B cell (primary cell): ENCODE measurements around the gene ATP10A. TPM values are rescaled to one million over a fixed set of nuclear protein-coding genes. Genes with fewer than 3 reads are reported as not detected.

ENCODE experiments used
- ATAC-seq: fragments of 200-7000 bp; cut with Tn5 transposase; one replicate; pipeline ENCODE4 v1.10.0; 2021; ENCODE audit warnings: low read depth, mild to moderate bottlenecking, moderate number of reproducible peaks, moderate library complexity
- CTCF ChIA-PET: fragments of 350-600 bp; sonication (Branson Sonifier 250); formaldehyde crosslinking; loops from one replicate; lab custom pipeline; 2021; ENCODE audit warnings: antibody characterized with exemption, inconsistent platforms; lab: Charles Lee
- POLR2A ChIA-PET: fragments of 350-600 bp; sonication (Branson Sonifier 250); formaldehyde crosslinking; loops from one replicate; lab custom pipeline; 2021; ENCODE audit warnings: antibody characterized with exemption; lab: Charles Lee
- DNase-seq: peaks from one replicate; pipeline ENCODE4 v3.0.0; 2013
- H2AFZ ChIP-seq: 2 replicates; pipeline ENCODE4 v1.6.1; 2012; ENCODE audit warnings: mild to moderate bottlenecking, low read depth, low read length; ENCODE audit not compliant: insufficient read depth, poor library complexity, severe bottlenecking
- H3K27ac ChIP-seq, 2 donors: 1 replicate in 1 of 2; 2 replicates in 1 of 2; pipeline ENCODE4 v1.5.1; 2012 to 2013; ENCODE audit warnings: low read length in 2 of 2, mild to moderate bottlenecking in 2 of 2, moderate library complexity in 1 of 2
- H3K27me3 ChIP-seq, 4 experiments: fragments of 200-600 bp in 1 of 4; sonication (generic) in 1 of 4; replicated peaks in 1 of 4; 1 replicate in 2 of 4; 2 replicates in 2 of 4; pipeline versions ENCODE4 v1.6.1 to v1.7.0; 2013 to 2016; ENCODE audit warnings: low read length in 3 of 4, mild to moderate bottlenecking in 2 of 4, mixed read lengths in 1 of 4, moderate library complexity in 1 of 4; ENCODE audit not compliant: insufficient read depth in 4 of 4, control insufficient read depth in 3 of 4; ENCODE audit errors: control extremely low read depth in 1 of 4
- H3K36me3 ChIP-seq, 2 experiments: replicated peaks in 1 of 2; 1 replicate in 1 of 2; 2 replicates in 1 of 2; pipeline versions ENCODE4 v1.6.1 to v1.7.1; 2013; ENCODE audit warnings: low read length in 1 of 2; ENCODE audit not compliant: insufficient read depth in 2 of 2, control insufficient read depth in 1 of 2; ENCODE audit errors: control extremely low read depth in 1 of 2, extremely low read depth in 1 of 2
- H3K4me1 ChIP-seq, 2 donors: fragments of 200-600 bp in 1 of 2; sonication (generic) in 1 of 2; 1 replicate in 1 of 2; 2 replicates in 1 of 2; pipeline versions ENCODE4 v1.5.1 to v1.6.1; 2013 to 2017; ENCODE audit warnings: low read length in 2 of 2; ENCODE audit not compliant: control insufficient read depth in 2 of 2, insufficient read depth in 2 of 2
- H3K4me2 ChIP-seq: replicated peaks from 2 replicates; pipeline ENCODE3; 2012; ENCODE audit warnings: mild to moderate bottlenecking, low read depth, low read length; ENCODE audit not compliant: poor library complexity, severe bottlenecking
- H3K4me3 ChIP-seq, 5 experiments: fragments of 200-600 bp in 1 of 5; sonication (generic) in 1 of 5; 1 replicate in 3 of 5; 2 replicates in 2 of 5; pipeline versions ENCODE4 v1.5.1 to v1.7.0; 2011 to 2016; ENCODE audit warnings: low read length in 4 of 5, mild to moderate bottlenecking in 4 of 5, low read depth in 2 of 5, control low read depth in 1 of 5, moderate library complexity in 1 of 5; ENCODE audit not compliant: insufficient read depth in 1 of 5; ENCODE audit errors: control extremely low read depth in 1 of 5, extremely low read depth in 1 of 5
- H3K79me2 ChIP-seq: fragments of 200-600 bp; sonication (generic); one replicate; pipeline ENCODE4 v1.6.0; 2016; ENCODE audit warnings: low read length; ENCODE audit not compliant: control insufficient read depth, insufficient read depth
- H3K9ac ChIP-seq: fragments of 200-600 bp; sonication (generic); 2 replicates; pipeline ENCODE4 v1.6.1; 2017; ENCODE audit warnings: mild to moderate bottlenecking, low read length, moderate library complexity
- H3K9me3 ChIP-seq, 3 donors: one replicate each; pipeline versions ENCODE4 v1.6.1 to v1.7.1; 2013; ENCODE audit warnings: low read length in 2 of 3; ENCODE audit not compliant: control insufficient read depth in 2 of 3, insufficient read depth in 1 of 3; ENCODE audit errors: control extremely low read depth in 1 of 3
- H4K20me1 ChIP-seq: 2 replicates; pipeline ENCODE4 v1.6.0; 2012; ENCODE audit warnings: mild to moderate bottlenecking, low read length; ENCODE audit not compliant: insufficient read depth, control insufficient read depth, poor library complexity, severe bottlenecking
- H3K27ac Mint-ChIP-seq: one replicate; pipeline ENCODE4 v1.8.0; 2021; ENCODE audit warnings: mixed read lengths
- H3K27me3 Mint-ChIP-seq: one replicate; pipeline ENCODE4 v1.8.0; 2021; ENCODE audit warnings: mixed read lengths
- H3K4me1 Mint-ChIP-seq: one replicate; pipeline ENCODE4 v1.8.0; 2021; ENCODE audit warnings: mixed read lengths
- H3K4me3 Mint-ChIP-seq: one replicate; pipeline ENCODE4 v1.8.0; 2021; ENCODE audit warnings: mixed read lengths
- H3K9me3 Mint-ChIP-seq: one replicate; pipeline ENCODE4 v1.8.0; 2022; ENCODE audit warnings: mixed read lengths; ENCODE audit not compliant: insufficient read depth
- CTCF ChIP-seq: fragments of 200-600 bp; IDR thresholded peaks from one replicate; pipeline ENCODE4 v1.8.0; 2022; ENCODE audit warnings: antibody characterized with exemption, mild to moderate bottlenecking
- EZH2 ChIP-seq: IDR thresholded peaks from 2 replicates; pipeline ENCODE4 v1.6.1; 2012; ENCODE audit warnings: borderline replicate concordance, low read depth, mild to moderate bottlenecking, moderate library complexity, low read length; ENCODE audit not compliant: insufficient read depth, poor library complexity, severe bottlenecking
- WGBS: methylation state at CpG from one replicate; pipeline ENCODE4 v1.1.5; 2013; ENCODE audit warnings: missing lambda C conversion rate; ENCODE audit not compliant: insufficient coverage; 5-methylcytosine and 5-hydroxymethylcytosine counted together
- intact Hi-C: fragments of 100-400 bp; cut with micrococcal nuclease; formaldehyde crosslinking; loops from one replicate; pipeline ENCODE4 v1.10.0; 2022
- polyA plus RNA-seq: library from polyadenylated mRNA; depleted of rRNA; stranded (reverse); fragments of >200 nt; gene quantifications from 2 replicates; pipeline ENCODE4 v1.2.3, GENCODE V29; 2012
- total RNA-seq, 2 donors: library from RNA; stranded (reverse); fragments of 120-200 nt in 1 of 2; gene quantifications; 1 replicate in 1 of 2; 2 replicates in 1 of 2; pipeline versions ENCODE4 v1.2.3 to v1.2.4, GENCODE V29; 2013 to 2022

Gene ATP10A
- total and polyA plus RNA-seq, 2 donors (not counting 1 experiment from before 2014, with no cell fraction given) = 0.21 to 0.22 TPM

GRCh38 chr15:25770031-25770430 is 93.1 kb downstream of the ATP10A start:
- POLR2A ChIA-PET = interaction anchor here (0.7 kb wide), 1 partner anchor 600 kb away, joined by 8 read pairs; no protein-coding TSS in a partner anchor
- ATAC-seq = no peak
- no peaks in the 10 kb centered on the region for H4K20me1 ChIP-seq

GRCh38 chr15:25768271-25768670 is 94.9 kb downstream of the ATP10A start:
- no peak for ATAC-seq

More at GRCh38 chr15:25770031-25770430, 93.1 kb downstream of the ATP10A start:
- Mint-ChIP-seq H3K9me3 (no peaks in the 10 kb centered on the region), H3K4me1 (no peaks in the 10 kb centered on the region), H3K27me3 (no peaks in the 10 kb centered on the region), H3K27ac (no peak overlapping the region), H3K4me3 (no peak overlapping the region)
- H3K4me2 ChIP-seq = no peak overlapping the region
- 94% methylated on average over 14 of the region's 14 CpGs for WGBS
- peaks cover 0 to 2% (median 0%) of the 10 kb centered on the region in 4 experiments for H3K27me3 ChIP-seq
- H3K9me3 ChIP-seq = peaks cover 0 to 8% (median 0%) of the 10 kb centered on the region in 3 donors
- no peak overlapping the region for H2AFZ ChIP-seq
- CTCF ChIA-PET = no interaction called here
- H3K79me2 ChIP-seq = no peaks in the 10 kb centered on the region
- no peak overlapping the region for H3K9ac ChIP-seq
- intact Hi-C loops = no loop called here
- H3K4me3 ChIP-seq = no peak overlapping the region
- no peak for DNase-seq
- no peaks in the 10 kb centered on the region for H3K4me1 ChIP-seq
- TF ChIP-seq CTCF = no peak
- TF ChIP-seq EZH2 = no peak
- H3K36me3 ChIP-seq = no peaks in the 10 kb centered on the region
- no peak overlapping the region for H3K27ac ChIP-seq

More at GRCh38 chr15:25768271-25768670, 94.9 kb downstream of the ATP10A start:
- Histone ChIP-seq H3K4me1 (no peaks in the 10 kb centered on the region), H3K9ac (no peak overlapping the region), H2AFZ (no peak overlapping the region), H4K20me1 (no peaks in the 10 kb centered on the region), H3K4me2 (no peak overlapping the region), H3K36me3 (no peaks in the 10 kb centered on the region), H3K79me2 (no peaks in the 10 kb centered on the region), H3K27ac (no peak overlapping the region), H3K27me3 (peaks cover 0 to 2% (median 0%) of the 10 kb centered on the region in 4 experiments), H3K4me3 (no peak overlapping the region), H3K9me3 (peaks cover 0 to 20% (median 0%) of the 10 kb centered on the region in 3 donors)
- no peaks in the 10 kb centered on the region for H3K9me3 Mint-ChIP-seq
- H3K4me1 Mint-ChIP-seq = no peaks in the 10 kb centered on the region
- WGBS = 100% methylated on average over 1 of the region's 1 CpG
- H3K27me3 Mint-ChIP-seq = no peaks in the 10 kb centered on the region
- no peak overlapping the region for H3K27ac Mint-ChIP-seq
- ChIA-PET CTCF (no interaction called here), POLR2A (no interaction called here)
- no peak for TF ChIP-seq CTCF
- no peak for TF ChIP-seq EZH2
- H3K4me3 Mint-ChIP-seq = no peak overlapping the region
- intact Hi-C loops = no loop called here
- DNase-seq = no peak
